ENCODE data around the gene SNX20.

The SNX20 gene

DNA sequence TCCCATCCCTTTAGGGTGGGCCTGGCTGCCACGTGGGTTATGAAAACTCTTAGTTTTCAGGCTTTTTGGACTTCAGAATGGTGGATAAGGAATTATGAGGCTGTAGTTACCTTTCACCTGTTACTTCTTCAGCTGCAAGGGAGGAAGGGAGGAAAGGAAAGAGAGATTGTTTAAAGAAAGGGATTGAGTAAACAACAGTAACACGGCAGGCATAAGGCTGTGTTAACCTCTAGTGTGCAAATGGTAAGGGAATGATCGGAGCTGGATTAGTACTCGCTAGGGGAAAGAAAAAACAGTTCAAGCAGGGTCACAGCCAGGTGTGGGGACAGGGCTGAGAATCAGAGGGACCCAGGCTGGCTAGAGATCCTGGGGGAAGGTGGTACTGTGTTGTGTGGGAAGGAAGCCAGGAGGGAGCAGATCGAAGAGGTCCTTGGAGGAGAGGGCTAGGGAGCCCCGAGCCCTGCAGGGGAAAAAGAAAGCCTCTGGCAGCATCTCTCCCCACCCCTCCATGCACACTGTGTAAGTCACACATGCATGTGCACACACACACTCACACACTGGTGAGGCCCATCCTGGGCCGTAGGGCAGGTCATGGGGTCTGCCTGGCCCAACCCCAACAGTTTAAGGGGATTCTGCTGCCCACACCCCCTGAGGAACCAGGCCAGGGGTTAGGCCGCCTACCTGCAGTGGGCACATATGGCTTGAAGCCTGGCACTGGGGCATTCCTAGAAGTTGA, 49.7 kb downstream of the SNX20 start:
- Mint-ChIP-seq H3K9me3 (no peaks in the 10 kb centered on the region), H3K36me3 (ENCODE audit: low read depth) (peaks cover 36% of the 10 kb centered on the region), H3K27me3 (ENCODE audit: low read depth) (no peaks in the 10 kb centered on the region), H3K4me3 (no peak overlapping the region), H3K27ac (no peak overlapping the region), H3K4me1 (peaks cover 37% of the 10 kb centered on the region)
- TF ChIP-seq CTCF (IDR thresholded peaks at IDR 0.05; ENCODE audit: unreplicated experiment in 3 of 3) = no peak

DNA sequence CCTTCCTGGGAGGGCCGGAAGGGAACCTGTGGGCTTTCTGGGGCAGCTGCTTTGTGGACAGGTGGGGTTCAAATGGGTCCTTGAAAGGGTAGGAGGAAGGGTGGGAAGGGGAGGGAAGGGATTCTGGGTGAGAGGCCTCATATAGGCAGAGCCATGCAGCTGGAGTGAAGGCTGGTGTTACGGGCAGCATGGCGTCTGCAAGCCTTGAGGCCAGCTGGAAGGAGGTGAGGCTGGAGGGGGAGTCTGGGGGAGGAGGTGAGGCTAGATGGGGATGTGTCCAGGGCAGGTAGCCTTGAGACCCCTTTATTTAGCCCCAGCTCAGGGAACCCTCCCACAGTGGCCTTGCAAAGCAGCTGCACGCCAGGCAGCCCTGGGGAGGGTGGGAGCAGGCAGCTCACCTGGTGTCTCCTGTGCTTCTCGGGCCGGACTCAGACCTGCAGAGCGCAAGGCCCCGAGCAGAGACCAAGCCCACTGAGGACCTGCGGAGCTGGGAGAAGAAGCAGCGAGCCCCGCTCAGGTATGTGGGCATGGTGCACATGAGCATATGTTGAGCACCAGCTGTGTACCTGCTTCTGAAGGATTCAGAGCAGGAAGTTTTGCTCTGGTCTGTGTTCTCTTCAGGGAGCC, 50.6 kb downstream of the SNX20 start:
- no peak for TF ChIP-seq CTCF (IDR thresholded peaks at IDR 0.05; ENCODE audit: unreplicated experiment in 3 of 3)
- H3K4me1 Mint-ChIP-seq = peaks cover 36% of the 10 kb centered on the region

GRCh38 chr16:50629334-50629733, 51.8 kb downstream of the SNX20 start:
- peaks cover 34% of the 10 kb centered on the region for H3K36me3 Mint-ChIP-seq (ENCODE audit: low read depth)
- no peak for TF ChIP-seq CTCF (IDR thresholded peaks at IDR 0.05; ENCODE audit: unreplicated experiment in 3 of 3)
- H3K9me3 Mint-ChIP-seq = no peaks in the 10 kb centered on the region
- peaks cover 27% of the 10 kb centered on the region for H3K4me1 Mint-ChIP-seq
- no peaks in the 10 kb centered on the region for H3K27me3 Mint-ChIP-seq (ENCODE audit: low read depth)
- H3K4me3 Mint-ChIP-seq = no peak overlapping the region
- no peak overlapping the region for H3K27ac Mint-ChIP-seq

More for the DNA sequence above, 50.6 kb downstream of the SNX20 start:
- Mint-ChIP-seq H3K27ac (no peak overlapping the region), H3K27me3 (ENCODE audit: low read depth) (no peaks in the 10 kb centered on the region), H3K4me3 (no peak overlapping the region), H3K9me3 (no peaks in the 10 kb centered on the region), H3K36me3 (ENCODE audit: low read depth) (peaks cover 36% of the 10 kb centered on the region)

DNA sequence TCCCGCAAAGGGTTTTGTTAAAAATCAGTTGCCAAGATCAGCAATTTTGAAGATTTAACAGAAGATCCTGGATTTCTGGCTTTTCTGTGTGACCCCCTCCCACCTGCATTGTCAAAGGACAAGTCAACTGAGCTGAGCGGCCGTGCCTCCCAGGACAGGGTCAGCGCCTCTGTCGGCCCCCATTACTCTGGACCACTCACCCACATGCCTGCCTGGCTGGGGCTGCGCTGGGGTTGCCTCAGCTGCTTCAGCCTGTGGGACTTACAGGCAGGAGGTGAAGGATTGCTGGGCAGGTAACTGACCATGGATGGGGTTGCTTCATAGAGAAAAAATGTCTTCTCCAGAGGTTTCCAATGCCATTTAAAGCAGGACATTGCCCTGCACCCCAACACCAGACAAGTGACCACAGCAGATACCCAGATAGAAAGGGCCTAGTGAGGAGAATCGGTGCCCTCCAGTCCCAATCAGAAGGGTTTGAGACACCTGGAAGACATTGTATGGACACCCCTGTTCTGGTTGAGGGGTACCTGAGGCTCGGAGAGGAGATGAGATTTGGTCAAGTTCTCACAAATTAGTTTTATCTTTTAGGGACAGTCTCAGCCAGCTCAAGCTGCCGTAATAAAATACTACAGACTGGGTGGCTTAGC, 52.8 kb downstream of the SNX20 start:
- no peaks in the 10 kb centered on the region for H3K27me3 Mint-ChIP-seq (ENCODE audit: low read depth)
- peaks cover 34% of the 10 kb centered on the region for H3K36me3 Mint-ChIP-seq (ENCODE audit: low read depth)
- H3K9me3 Mint-ChIP-seq = no peaks in the 10 kb centered on the region
- H3K27ac Mint-ChIP-seq = no peak overlapping the region
- H3K4me1 Mint-ChIP-seq = peaks cover 25% of the 10 kb centered on the region
- H3K4me3 Mint-ChIP-seq = no peak overlapping the region
- no peak for TF ChIP-seq CTCF (IDR thresholded peaks at IDR 0.05; ENCODE audit: unreplicated experiment in 3 of 3)

- Mint-ChIP-seq H3K36me3 (ENCODE audit: low read depth) (peaks cover 29% of the 10 kb centered on the region), H3K4me3 (no peak overlapping the region), H3K9me3 (no peaks in the 10 kb centered on the region), H3K4me1 (peaks cover 25% of the 10 kb centered on the region), H3K27me3 (ENCODE audit: low read depth) (no peaks in the 10 kb centered on the region), H3K27ac (peak overlapping the region; percentile 50 to 78 (median 77))
- peak; percentile 28 to 47 (median 39) for TF ChIP-seq CTCF (IDR thresholded peaks at IDR 0.05; ENCODE audit: unreplicated experiment in 3 of 3)
Measured at GRCh38 chr16:50627419-50627818, 53.7 kb downstream of the SNX20 start.
